Mammary epithelial cell (primary cell): ENCODE data around the gene QRSL1.

Source experiments
- EZH2 ChIP-seq: IDR thresholded peaks from 2 replicates; pipeline ENCODE4 v1.6.1; 2012; ENCODE audit warnings: low read length, inconsistent platforms, borderline replicate concordance
- TF ChIP-seq, protein P1 (sequence below), 2 donors: IDR thresholded peaks in 1 of 2; conservative IDR thresholded peaks in 1 of 2; 2 replicates each; pipeline ENCODE4 v1.5.1; 2011 to 2012; ENCODE audit warnings: inconsistent platforms in 2 of 2, low read length in 2 of 2, mild to moderate bottlenecking in 2 of 2, control low read depth in 1 of 2, low read depth in 1 of 2; ENCODE audit not compliant: insufficient read depth in 1 of 2; ENCODE audit errors: extremely low read depth in 1 of 2

DNA sequence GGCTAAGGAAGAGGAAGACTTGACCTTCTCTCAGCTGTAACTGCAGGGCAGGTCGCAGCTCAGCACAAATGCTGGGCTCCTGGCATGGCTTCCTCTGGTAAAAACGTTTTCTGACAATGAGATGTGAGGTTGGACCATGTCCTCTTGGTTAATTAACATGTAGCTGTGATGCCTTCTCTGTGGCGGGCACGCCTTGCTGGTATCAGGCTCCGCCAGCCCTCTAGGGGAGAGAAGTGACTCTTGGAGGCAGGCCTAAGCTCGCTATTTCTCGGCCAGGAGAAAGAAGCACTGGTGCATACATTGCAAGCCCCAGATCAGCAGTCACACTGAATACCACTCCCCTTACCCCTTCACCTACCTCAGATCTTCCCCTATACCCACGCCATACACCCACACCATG is 65.0 kb downstream of the QRSL1 start:
- TF ChIP-seq, protein P1, sequence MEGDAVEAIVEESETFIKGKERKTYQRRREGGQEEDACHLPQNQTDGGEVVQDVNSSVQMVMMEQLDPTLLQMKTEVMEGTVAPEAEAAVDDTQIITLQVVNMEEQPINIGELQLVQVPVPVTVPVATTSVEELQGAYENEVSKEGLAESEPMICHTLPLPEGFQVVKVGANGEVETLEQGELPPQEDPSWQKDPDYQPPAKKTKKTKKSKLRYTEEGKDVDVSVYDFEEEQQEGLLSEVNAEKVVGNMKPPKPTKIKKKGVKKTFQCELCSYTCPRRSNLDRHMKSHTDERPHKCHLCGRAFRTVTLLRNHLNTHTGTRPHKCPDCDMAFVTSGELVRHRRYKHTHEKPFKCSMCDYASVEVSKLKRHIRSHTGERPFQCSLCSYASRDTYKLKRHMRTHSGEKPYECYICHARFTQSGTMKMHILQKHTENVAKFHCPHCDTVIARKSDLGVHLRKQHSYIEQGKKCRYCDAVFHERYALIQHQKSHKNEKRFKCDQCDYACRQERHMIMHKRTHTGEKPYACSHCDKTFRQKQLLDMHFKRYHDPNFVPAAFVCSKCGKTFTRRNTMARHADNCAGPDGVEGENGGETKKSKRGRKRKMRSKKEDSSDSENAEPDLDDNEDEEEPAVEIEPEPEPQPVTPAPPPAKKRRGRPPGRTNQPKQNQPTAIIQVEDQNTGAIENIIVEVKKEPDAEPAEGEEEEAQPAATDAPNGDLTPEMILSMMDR (conservative IDR thresholded peaks at IDR 0.05 in 1 of 2, IDR thresholded peaks at IDR 0.05 in 1 of 2; ENCODE audit: extremely low read depth in 1 of 2, insufficient read depth in 1 of 2, low read depth in 1 of 2, low read length in 2 of 2), result no peak
- TF ChIP-seq EZH2, result no peak
